Activated CD4-positive, alpha-beta T cell treated with anti-CD3 and anti-CD28 coated beads, Interleukin-2, Interleukin-4, amounts not matched to agents 100 ng/mL and 50 ng/mL, durations not matched to agents 16 hours and 8 hours (primary cell): ENCODE data around the gene NRGN.
A peak's percentile ranks its signal among the peaks of the same experiment; 100 is the strongest.

Source experiments
- DNase-seq: peaks from one replicate; pipeline ENCODE4 v3.0.0-alpha.2; 2020; ENCODE audit warnings: low spot score

NRGN gene

DNA sequence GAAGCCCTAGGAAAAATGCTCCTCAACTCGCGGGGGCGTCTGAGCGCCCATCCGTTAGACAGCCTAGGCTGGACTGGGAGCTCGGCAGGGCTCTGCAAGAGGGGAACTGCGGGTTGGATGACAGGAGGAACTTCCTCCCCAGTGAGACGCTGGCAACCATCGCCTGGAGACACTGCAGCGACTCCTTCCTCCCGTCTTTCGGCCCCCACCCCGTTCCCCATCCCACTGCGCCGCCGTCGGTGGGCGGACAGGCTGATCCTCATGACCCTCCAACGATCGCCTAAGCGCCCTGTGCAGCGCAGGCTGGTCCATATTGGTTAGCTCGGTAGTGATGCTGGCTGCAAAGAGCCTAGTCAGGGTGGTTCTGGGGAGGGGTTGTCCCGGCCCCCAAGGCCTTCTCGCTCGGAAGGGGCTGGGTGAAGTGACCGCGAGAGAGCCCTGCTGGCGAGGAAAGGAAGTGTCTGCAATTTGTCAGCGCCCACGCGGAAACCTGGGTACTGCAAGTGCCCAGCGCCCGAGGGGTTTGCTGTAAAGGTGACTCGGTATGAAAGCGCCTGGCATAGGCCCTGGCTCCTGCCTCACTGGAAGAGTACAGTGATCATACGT, 638 bp downstream of the NRGN start:
- DNase-seq: peak; percentile 29

GRCh38 chr11:124742555-124742954, 2.8 kb downstream of the NRGN start:
- no peak for DNase-seq

DNA sequence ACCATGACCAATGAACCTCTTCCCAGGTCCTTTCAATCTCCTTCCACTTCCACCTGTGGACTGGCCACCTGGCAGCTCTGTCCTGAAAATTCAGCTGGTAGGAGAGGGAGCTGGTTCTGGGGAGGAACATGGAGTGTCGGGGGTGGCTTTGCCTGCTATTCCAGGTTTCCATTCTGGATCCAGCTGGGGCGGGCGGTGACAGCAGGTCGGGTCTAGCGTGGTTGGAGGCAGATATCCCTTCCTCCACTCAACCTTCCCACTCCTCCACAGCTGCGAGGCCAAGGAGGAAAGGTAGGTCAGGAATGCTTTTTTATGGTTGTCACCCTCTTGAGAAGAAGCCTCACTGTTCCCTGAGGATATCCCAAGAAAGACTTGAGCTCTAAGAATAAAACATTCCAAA, 3.3 kb downstream of the NRGN start:
- no peak for DNase-seq

GRCh38 chr11:124745270-124745834, 5.6 kb downstream of the NRGN start:
- DNase-seq: no peak

DNA sequence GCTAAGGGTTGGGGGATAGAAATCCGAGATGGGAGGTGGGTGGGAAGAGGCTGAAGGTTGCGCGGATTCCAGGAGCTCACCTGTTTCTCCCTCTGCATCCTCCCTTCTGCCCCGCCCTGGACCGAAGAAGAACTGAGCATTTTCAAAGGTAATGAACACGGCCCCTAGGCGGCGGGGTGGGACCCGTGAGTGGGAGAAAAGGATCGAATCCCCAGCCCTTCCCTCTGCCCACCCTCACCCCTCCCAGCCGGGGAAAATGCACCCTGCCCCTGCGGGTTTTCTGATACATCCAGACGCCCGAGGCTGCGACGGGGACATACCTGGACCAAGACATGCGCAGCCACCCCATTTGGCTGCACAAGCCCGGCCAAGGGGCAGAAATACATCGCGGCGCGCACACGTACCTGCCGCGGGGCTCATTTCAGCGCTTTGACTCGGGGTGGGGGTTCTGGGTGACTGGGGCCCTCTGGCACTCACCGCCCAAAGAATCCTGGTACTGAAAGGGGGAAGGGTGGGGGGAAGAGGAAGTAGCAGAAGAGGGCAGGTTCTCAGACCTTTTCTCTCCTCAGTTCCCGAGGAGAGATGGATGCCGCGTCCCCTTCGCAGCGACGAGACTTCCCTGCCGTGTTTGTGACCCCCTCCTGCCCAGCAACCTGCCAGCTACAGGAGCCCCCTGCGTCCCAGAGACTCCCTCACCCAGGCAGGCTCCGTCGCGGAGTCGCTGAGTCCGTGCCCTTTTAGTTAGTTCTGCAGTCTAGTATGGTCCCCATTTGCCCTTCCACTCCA, 6.3 kb downstream of the NRGN start:
- peak; percentile 28 for DNase-seq

DNA sequence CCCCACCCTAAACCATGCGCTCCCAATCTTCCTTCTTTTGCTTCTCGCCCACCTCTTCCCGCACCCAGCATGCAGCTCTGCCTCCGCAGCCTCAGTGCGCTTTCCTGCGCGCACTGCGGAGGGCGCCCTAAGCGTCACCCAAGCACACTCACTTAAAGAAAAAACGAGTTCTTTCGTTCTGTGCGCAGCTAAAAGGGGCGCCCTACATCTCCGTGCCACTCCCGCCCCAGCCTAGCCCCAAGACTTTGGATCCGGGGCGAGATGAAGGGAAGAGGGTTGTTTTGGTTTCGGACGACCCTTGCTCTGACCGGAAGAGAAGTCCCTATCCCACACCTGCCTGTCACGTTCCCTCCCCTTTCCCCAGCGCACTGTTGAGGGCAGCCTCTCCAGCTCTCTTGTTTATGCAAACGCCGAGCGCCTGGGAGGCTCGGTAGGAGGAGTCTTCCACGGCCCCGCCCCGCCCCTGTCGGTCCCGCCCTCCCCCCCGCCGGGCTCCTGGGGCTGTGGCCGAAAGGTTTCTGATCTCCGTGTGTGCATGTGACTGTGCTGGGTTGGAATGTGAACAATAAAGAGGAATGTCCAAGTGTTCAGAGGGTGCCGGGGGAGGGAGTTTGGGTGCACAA, 7.0 kb downstream of the NRGN start:
- DNase-seq: peak; percentile 72

DNA sequence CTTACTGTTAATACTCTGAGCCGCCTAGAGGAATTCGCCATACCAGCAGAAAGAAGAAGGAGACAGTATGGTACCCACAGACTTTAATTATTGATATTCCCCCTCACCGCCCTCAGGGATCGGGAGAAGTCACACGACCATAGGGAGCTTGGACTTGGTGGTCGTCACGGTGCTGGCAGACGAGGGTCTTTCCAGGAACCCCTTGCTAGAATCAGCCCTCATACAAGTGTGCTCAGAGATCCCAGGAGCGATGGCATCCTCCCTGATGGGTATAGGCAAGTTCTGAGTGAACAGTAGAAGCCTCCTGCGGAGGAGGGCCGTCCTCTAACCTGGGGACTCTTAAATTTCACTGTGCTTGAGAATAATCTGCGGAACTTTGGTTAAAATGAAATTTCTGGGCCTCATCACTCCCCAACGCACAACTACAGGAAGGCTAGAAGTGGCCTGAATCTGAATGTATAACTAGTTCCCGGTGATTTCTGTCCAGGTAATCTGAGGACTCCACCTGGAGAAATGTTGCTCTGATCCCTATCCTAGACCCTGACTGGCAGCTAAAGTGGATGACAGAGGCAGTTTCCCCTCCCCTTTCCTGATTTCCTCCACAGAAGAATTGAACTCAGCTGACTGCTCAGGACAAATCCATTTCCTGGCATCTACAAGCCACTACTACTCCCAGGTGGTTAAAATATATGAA, 7.8 kb downstream of the NRGN start:
- no peak for DNase-seq

DNA sequence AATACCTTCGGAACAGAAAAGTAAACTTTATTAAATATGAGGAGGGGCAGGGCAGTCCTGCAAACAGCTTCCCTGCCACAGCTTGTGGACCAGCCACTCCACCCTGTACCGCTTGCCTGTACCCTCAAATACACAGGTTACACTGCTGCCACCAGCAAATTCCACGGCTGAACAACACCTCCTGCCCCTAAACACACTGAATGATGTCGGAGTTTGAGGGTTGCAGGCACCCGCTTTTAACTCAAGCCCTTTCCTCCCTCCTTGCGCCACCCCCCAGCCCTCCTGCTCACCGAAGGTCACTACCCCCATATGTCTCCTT, 8.3 kb downstream of the NRGN start:
- DNase-seq: no peak

GRCh38 chr11:124748481-124749343, 9.0 kb downstream of the NRGN start:
- DNase-seq: no peak

GRCh38 chr11:124749912-124750311, 10.2 kb downstream of the NRGN start:
- DNase-seq: no peak

DNA sequence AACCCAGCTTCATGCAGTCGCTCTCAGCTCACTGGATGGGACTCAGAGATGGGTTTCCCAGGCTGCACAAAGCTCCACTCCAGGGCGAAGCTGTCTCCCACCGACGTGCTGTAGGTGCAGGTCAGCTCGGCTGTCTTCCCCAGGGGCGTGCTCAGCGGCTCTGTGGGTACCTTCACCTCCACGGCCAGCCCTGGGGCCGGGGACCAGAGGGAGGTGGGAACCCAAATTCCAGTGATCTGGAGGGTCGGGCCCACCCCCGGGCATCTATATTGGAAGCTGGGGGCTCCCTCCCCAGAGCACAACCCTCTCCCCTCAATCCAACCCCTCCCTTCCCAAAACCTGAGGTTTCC, 11.6 kb downstream of the NRGN start:
- no peak for DNase-seq

- no peak for DNase-seq
These were observed 12.2 kb downstream of the NRGN start, which contains the start of gene VSIG2 for GRCh38 chr11:124751741-124752470. VSIG2 (minus strand) TSS chr11:124752255; CDS start chr11:124752137, 118 bp downstream.

DNA sequence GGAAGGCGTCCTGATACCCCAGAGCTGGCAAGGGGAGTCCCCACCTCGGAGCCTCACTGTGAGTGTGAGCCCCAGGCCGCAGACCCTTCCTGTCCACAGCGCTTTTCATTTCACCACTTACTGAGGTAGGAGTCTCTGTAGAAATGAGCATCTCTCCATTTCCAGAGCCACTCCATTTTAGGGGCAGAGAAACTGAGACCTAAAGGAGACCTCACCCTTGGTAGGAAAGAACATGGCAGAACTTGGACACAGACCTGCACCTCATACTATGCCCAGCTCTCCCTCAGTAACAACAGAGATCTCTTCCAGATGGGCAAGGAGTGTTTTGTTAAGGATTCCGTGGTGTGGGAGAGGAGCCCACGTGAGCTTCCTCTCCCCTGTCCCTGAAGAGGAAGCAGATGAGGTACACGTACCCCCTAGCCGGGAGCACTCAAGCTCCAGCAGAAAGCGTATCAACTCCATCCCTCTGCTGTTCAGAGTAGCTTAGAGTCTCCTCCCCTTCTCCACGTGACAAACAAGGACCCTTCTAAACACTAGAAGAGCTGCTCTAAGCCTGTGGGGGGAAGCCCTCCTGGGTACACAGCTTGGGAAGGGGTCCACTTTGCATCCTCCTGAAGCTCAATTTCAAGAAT, 12.8 kb downstream of the NRGN start:
- no peak for DNase-seq

DNA sequence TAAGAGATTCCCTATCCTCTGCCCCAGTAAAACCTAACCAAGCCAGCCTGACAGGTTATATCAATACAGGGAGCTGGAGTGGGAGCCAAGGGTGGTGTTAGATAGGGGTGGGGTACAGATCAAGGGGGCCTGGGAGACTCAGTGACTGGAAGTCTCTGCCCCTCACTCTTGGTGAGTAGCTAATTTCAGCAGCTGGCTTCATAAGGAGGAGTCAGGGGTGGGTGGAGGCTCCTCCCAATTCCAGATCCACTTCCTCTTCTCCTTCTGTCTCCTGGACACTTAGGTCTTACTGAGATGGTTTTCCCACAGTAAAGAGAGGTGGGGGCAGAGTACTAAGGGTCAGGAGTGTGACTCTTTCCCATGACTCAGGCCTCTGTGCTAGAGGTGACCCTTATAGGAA, 13.5 kb downstream of the NRGN start:
- no peak for DNase-seq

DNA sequence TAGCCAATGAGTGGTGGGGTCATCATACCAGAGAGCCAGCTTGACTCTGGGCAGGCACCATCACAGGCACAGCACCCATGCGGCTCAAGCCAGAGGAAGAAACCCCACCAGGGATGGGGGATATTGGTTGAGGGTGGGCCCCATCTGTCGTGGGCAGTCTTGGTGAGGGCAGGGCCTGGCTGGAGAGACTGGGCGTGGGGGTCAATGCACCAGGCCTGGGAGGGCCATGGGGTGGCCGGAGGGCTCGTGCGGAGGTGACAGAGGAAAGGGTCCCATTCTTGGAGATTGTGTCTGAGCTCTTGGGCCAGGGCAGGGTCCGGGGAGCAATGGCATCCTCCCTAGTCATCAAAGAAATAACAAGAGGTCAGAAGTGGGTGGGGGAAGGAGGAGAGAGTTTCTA, 13.9 kb downstream of the NRGN start:
- no peak for DNase-seq

DNA sequence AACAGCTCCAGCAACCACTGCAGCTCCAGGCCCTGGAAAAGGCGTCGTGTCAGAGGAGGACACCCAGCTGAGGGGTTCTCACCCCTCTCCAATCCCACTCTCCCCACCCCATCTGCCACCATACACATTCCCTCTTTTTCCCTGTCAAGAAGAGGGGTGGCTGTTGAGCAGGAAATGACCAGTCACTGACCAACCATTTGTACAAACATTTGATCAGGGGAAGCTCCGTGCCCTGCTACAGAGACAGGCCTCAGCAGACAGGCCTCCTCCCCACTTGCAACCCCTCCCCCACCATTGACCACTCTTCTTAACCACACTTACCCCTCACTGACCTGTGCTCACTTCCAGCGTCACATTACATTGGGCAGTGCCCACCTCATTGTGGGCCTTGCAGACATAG, 14.6 kb downstream of the NRGN start:
- no peak for DNase-seq

- no peak for DNase-seq
These were observed 15.0 kb downstream of the NRGN start for GRCh38 chr11:124754710-124755109.

- no peak for DNase-seq
These were observed 16.5 kb downstream of the NRGN start for GRCh38 chr11:124756033-124756752.

DNA sequence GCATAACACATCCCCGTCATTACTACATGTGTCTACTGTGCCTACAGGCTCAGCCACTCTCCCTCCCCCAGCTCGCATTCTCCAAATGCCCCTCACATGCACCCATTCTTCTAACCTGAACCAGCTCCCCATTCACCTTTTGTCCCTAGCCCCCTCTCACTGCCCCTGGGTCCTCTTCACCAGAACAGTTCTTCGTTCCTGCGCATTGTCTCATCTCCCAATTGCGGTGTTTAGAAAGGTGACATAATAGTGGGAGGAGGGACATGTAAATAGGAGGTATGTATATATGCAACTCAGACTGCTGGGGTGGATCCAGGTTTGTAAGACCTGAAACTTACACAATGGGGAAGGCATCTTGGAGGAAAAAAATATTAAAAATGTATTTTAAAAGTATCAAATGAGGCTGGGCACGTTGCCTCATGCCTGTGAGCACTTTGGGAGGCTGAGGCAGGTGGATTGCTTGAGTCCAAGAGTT, 17.0 kb downstream of the NRGN start:
- DNase-seq: no peak

GRCh38 chr11:124757320-124757719, 17.6 kb downstream of the NRGN start:
- DNase-seq: no peak
